HG03432 (cell line): ENCODE data around the gene SEMA5B.

Experiments used
- ATAC-seq: cut with Tn5 transposase; IDR thresholded peaks from one replicate; pipeline ENCODE4 v1.9.1; 2021; ENCODE audit warnings: mild to moderate bottlenecking, moderate library complexity; ENCODE audit not compliant: unreplicated experiment

SEMA5B gene

DNA sequence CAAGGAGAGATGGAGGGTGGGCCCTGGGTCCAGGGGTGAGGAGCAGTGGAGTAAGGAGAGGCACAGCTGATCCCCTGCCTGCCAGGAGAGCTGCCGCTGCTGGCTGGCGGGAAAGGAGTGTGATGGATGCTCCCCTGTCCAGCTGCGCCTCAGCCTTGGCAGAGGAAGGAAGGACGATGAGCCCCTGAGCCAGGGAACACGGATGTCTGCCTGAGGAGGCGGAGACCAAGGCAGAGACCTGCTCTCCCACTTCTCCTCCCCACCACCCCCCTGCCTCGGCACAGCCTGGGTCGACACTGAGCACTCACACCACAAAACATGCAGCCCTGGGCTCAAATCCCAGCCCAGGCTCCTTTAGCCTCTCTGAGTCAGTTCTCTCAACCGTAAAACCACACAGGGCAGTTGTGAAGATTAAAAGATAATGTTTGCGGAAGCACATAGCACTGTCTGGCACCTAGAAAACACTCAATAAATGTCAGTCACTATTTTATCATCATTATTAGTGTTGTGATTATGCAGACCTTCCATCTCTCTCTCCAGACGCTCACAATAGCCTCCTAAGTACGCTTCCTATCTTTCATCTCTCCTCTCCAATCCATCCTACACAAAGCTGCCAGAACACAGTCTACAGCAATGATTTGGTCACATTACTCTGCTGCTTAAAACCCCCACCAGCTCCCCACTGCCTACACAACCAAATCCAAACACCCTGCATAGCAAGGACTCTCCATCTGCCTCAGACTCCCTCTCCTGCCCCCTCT is 52.2 kb downstream of the SEMA5B start:
- peak; percentile 69 for ATAC-seq

DNA sequence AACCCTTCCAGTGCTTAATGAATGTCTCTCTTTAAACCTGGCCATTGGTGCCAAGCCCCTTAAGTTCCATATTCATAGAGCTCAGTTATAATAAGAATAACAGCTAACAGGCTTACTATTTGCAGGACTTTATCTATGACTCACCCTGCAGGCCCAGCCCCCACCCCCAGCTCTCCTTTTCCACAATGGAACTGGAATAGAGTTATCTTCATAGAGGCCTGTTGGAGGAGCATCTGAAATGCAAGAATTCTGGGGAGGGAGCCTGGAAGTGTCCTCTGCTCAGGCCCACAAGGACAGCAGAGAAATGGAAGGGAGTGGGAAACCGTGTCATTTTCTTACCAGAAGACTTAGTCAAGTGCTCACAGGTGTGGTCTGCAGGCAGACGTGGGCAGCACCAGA is 52.8 kb downstream of the SEMA5B start:
- ATAC-seq, result peak; percentile 11

GRCh38 chr3:122973893-122974615 is 53.5 kb downstream of the SEMA5B start:
- no peak for ATAC-seq

DNA sequence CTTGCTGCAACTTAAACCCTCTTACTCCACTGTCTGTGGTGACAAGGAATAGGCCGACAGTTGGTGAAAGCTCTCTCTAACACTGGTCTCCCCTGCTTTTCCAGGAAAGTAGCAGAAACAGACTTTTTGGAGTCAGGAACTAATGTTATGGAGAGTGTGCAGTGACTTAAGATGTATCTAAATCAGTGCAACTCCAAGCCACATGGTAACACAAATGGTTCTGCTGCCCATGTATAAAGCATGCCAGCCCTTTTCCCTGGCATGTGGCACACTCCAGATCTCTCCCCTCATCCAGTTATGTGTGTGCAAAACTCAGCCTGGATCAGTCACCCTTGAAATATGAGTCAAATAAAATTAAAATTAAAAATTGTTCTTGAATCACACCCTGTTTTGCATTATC is 55.4 kb downstream of the SEMA5B start:
- no peak for ATAC-seq

DNA sequence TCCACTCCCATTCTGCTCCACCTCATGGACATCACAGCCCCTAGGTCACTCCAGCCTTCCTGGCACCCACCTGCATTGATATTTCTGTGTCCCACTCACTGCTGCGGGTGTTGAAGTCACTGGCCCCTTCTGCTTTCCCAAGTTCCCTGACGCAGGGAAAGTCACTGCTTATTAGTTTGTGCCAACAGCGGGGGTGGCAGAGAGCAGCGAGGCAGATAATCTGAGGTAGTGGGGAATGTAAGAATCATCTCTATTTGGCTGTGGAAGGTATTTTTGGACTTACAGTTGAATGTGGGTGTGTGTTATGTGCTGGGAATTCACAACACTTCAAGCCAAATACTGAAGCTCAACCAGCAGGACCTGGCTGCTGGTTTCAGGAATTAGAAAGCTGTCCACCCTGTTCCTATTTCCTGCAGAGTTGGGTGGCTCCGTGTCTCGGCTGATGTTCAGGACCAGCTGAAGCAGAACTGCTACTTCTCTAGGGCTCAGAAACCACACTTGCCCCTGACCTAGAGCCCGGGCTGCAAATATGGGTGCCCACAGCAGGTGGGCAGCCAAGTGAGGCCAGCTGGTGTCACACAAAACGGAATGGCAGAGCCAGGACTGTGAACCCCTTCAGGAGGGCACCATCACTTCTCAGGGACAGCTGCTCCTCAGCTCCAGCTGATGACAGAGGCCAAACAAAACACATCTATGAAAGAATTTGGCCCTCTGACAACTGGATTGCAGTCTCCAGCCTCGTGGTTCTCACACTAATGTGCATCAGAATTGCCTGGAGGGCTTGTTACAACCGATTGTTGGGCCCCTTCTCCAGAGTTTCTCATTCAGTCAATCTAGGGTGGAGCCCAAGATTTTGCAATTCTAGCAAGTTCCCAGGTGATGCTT is 57.7 kb downstream of the SEMA5B start:
- no peak for ATAC-seq

GRCh38 chr3:122967765-122968164 is 59.8 kb downstream of the SEMA5B start:
- ATAC-seq, result no peak

DNA sequence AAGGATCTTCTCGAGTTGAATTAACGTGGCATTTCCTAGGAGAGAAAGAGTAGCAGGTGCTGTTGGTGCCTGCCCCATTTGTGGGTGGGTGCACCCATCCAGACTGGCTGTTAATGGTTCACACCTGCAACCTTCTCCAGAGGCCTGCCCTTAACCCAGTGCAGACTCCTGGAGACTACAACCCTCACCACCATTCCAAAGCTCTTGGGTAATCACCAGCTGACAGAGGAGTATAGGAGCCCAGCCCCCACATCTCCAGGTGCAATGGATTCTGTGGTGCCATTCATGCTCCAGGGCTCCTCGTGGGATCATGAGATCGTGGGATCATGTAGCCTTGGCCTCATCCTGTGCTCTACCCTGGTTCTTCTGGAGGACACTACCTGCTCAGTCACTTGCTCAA is 60.2 kb downstream of the SEMA5B start:
- no peak for ATAC-seq

- no peak for ATAC-seq
These were observed 61.5 kb downstream of the SEMA5B start for GRCh38 chr3:122966045-122966444.

- ATAC-seq, result no peak
These were observed 62.8 kb downstream of the SEMA5B start for GRCh38 chr3:122964811-122965210.

DNA sequence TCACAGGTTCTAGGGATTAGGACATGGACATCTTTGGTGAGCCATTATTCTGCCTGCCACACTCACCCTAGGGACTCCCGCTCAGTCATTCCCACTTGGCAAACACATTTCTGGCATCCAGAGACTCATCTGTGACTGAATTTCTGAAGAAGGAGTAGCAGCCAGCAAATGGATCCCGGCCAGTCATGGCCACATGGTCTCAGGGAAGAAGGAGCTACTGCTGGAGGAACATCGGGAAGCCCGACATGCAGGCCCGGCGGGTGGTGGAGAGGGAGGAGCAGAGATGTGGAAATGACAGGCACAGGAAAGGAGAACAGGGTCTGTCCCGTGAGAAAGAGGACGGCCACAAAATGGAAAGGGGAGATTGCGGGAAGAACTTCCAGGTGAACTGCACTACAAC is 65.4 kb downstream of the SEMA5B start:
- ATAC-seq, result no peak

GRCh38 chr3:122961146-122961545 is 66.4 kb downstream of the SEMA5B start:
- peak; percentile 38 for ATAC-seq

GRCh38 chr3:122960652-122961051 is 66.9 kb downstream of the SEMA5B start:
- ATAC-seq, result no peak

- ATAC-seq, result no peak
These were observed 68.2 kb downstream of the SEMA5B start for GRCh38 chr3:122959339-122959738.

- ATAC-seq, result no peak
These were observed 69.6 kb downstream of the SEMA5B start for GRCh38 chr3:122957707-122958689.

GRCh38 chr3:122956693-122957455 is 70.7 kb downstream of the SEMA5B start:
- ATAC-seq, result no peak

DNA sequence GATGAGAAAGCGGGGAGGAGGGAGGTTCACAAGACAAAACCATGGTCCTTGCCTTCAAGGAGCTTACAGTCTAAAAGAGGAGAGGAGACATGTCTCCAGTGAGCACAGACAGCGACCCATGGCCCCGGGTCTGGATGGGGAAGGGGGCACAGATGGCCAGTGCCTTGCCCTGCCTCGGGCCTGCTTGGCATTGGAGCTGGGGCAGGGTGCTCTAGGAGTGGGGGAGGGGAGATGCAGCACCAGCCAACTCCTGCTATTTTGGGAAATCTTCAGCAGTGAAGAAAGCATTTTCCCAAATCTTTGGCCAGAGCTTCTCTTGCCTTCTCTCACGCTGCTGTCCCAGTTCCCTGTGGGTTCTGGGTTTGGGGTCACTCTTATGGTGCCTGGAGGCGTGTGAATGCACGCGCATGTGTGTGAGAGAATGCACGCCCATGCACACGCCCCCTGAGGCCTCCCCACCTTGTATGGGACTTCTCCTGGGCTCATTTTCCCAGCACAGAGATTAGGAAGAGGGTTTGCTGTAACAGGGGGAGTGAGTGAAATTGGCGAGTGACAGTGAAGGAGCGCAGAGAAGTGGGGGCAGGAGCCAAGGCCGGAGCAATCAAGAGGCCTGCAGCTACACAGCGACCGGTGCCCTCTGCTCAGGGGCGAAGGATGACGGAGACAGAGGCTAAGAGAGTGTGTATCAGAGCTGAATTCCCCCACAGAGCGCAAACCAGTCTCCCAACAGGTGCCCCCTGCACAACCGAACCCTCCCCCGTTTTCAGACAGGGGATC is 71.5 kb downstream of the SEMA5B start:
- no peak for ATAC-seq

DNA sequence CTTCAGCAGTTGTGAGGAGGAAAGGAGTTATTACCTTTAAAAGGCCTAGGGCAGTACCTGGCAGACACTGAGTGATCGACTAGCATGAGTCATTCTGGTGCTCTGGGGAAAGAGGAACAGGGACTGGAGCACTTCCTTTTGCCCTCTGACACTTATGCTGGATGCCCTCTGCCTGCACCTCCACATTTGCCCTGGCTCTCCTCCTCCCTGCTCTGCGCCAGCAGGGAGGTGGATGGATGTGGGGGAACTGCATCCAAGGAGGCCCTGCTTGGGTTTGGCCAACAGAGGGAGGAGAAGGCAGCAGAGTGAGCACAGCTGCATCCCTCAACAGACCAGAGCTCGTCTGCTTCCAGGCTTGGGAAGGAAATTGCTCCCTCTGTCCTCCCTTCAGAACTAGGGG is 75.0 kb downstream of the SEMA5B start:
- ATAC-seq, result peak; percentile 87

DNA sequence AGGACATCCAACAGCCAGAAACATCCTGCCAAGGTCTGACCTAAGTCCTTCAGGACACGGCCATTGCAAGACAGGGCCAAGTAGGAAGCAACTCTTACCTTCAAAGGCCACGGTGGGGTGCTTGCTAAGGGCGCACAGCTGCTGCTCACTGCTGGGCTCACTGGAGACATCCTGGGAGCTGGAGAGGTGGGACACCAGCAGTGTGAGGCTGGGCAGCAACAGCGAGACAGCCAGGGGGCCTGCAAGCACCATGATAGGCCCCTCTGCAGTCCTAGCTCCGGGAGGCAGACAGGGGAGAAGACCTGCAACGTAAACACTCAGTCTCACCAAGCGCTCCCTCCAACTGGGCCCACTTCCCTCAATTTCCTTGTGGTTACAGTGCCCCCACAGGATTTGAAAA is 79.2 kb downstream of the SEMA5B start:
- ATAC-seq, result no peak

- ATAC-seq, result no peak
These were observed 79.8 kb downstream of the SEMA5B start for GRCh38 chr3:122947738-122948137.
